Hepatocyte (in vitro differentiated cells): ENCODE measurements around the gene BCL7B.

Experiments
- EZH2 ChIP-seq: fragments of 200-600 bp; sonication (generic); IDR thresholded peaks from 2 replicates; pipeline ENCODE4 v1.6.1; 2016; ENCODE audit warnings: antibody characterized with exemption, mild to moderate bottlenecking, borderline replicate concordance
- EZH2phosphoT487 ChIP-seq: fragments of 200-600 bp; sonication (generic); IDR thresholded peaks from one replicate; pipeline ENCODE4 v1.6.1; 2018; ENCODE audit warnings: antibody characterized with exemption, mild to moderate bottlenecking, low read depth, moderate library complexity; ENCODE audit not compliant: unreplicated experiment, severe bottlenecking
- TF ChIP-seq, protein P1 (sequence below): fragments of 200-600 bp; sonication (generic); IDR thresholded peaks from 2 replicates; pipeline ENCODE4 v1.5.1; 2016; ENCODE audit warnings: antibody characterized with exemption, mild to moderate bottlenecking; ENCODE audit not compliant: poor library complexity

DNA sequence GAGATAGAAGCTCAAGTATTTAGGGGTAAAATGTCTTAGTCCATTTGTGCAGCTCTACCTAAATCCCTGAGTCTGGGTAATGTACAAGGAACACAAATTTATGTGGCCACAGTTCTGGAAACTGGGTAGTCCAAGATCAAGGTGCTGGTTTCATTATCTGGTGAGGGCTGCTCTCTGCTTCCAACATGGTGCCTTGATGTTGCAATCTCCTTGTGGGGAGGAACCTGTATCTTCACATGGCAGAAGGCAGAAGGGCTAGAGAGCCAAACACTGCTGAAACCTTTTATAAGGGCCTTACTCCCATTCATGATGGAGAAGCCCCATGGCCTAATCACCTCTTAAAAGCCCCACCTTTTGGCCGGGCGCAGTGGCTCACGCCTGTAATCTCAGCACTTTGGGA is 26.7 kb downstream of the BCL7B start:
- TF ChIP-seq, protein P1, sequence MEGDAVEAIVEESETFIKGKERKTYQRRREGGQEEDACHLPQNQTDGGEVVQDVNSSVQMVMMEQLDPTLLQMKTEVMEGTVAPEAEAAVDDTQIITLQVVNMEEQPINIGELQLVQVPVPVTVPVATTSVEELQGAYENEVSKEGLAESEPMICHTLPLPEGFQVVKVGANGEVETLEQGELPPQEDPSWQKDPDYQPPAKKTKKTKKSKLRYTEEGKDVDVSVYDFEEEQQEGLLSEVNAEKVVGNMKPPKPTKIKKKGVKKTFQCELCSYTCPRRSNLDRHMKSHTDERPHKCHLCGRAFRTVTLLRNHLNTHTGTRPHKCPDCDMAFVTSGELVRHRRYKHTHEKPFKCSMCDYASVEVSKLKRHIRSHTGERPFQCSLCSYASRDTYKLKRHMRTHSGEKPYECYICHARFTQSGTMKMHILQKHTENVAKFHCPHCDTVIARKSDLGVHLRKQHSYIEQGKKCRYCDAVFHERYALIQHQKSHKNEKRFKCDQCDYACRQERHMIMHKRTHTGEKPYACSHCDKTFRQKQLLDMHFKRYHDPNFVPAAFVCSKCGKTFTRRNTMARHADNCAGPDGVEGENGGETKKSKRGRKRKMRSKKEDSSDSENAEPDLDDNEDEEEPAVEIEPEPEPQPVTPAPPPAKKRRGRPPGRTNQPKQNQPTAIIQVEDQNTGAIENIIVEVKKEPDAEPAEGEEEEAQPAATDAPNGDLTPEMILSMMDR, result no peak
- TF ChIP-seq EZH2 (no peak), EZH2phosphoT487 (no peak)
